Activated naive CD4-positive, alpha-beta T cell treated with anti-CD3 and anti-CD28 coated beads, Interleukin-2, amount 50 U/mL, for 24 hours (primary cell): Measurements from ENCODE around the gene TRAK1.

Source experiments
- H3K27ac Mint-ChIP-seq: one replicate; pipeline ENCODE4 v1.8.0; 2021; ENCODE audit warnings: mild to moderate bottlenecking, mixed read lengths
- H3K27me3 Mint-ChIP-seq: one replicate; pipeline ENCODE4 v1.8.0; 2021; ENCODE audit warnings: mixed read lengths
- H3K36me3 Mint-ChIP-seq: one replicate; pipeline ENCODE4 v1.8.0; 2021; ENCODE audit warnings: mixed read lengths
- H3K4me1 Mint-ChIP-seq: one replicate; pipeline ENCODE4 v1.8.0; 2021; ENCODE audit warnings: mixed read lengths
- H3K4me3 Mint-ChIP-seq: one replicate; pipeline ENCODE4 v1.8.0; 2021; ENCODE audit warnings: mild to moderate bottlenecking, mixed read lengths
- H3K9me3 Mint-ChIP-seq: one replicate; pipeline ENCODE4 v1.8.0; 2021; ENCODE audit warnings: mixed read lengths

The TRAK1 gene

GRCh38 chr3:42080453-42080872 lies 10.7 kb upstream of the TRAK1 start:
- H3K4me3 Mint-ChIP-seq: no peak overlapping the region
- H3K27ac Mint-ChIP-seq: peak overlapping the region; percentile 89
- H3K9me3 Mint-ChIP-seq: no peaks in the 10 kb centered on the region
- peaks cover 54% of the 10 kb centered on the region for H3K4me1 Mint-ChIP-seq
- H3K27me3 Mint-ChIP-seq: no peaks in the 10 kb centered on the region
- H3K36me3 Mint-ChIP-seq: peaks cover 4% of the 10 kb centered on the region

DNA sequence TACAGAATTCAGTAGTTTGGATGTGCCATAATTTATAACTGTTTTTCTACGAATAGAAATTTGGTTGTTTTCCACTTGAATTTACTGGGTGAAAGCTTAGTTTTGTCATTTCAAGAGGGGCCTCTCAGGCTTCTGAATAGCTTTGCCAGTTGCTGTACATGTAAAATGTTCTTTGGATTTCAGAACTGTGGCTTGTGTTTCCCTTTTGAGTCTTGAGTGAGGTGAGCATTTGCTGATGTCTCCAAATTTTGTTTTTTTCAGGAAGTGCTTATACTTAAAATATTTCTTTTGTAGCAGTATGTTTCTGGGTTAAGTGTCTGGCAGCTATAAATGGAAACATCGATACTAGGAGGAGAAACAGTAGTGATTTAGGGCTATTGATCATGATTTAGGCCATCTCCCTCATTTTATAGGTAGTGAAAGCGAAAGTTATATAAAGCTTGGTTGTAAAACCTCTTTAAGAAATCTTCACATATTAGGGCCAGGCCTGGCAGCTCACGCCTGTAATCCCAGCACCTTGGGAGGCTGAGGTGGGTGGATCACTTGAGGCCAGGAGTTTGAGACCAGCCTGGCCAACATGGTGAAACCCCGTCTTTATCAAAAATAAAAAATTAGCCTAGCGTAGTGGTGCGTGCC lies 9.2 kb upstream of the TRAK1 start:
- Mint-ChIP-seq H3K27ac (peak overlapping the region; percentile 65), H3K4me3 (peak overlapping the region; percentile 51), H3K9me3 (no peaks in the 10 kb centered on the region), H3K36me3 (peaks cover 4% of the 10 kb centered on the region), H3K27me3 (no peaks in the 10 kb centered on the region), H3K4me1 (peaks cover 60% of the 10 kb centered on the region)

DNA sequence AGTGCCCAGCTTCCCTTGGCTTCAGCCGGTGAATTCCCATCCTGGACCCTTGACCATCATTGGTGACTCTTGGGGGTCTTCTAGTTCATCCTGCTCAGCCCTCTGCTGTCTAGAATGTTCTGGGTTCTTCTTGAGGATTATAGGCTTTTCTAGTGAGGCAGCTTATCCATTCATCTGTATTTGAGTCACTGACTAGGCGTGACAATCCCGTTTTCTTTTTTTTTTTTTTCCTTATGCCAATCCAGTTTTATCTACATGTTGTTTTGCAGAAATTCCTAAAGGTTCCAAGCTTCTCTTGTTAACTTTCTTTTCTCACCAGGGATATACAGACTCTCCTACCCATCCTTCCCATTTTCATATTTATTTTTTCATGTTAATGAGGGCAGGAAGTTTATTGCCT lies 6.6 kb upstream of the TRAK1 start:
- no peak overlapping the region for H3K4me3 Mint-ChIP-seq
- H3K27ac Mint-ChIP-seq: no peak overlapping the region
- H3K4me1 Mint-ChIP-seq: peaks cover 62% of the 10 kb centered on the region
- no peaks in the 10 kb centered on the region for H3K27me3 Mint-ChIP-seq
- H3K9me3 Mint-ChIP-seq: no peaks in the 10 kb centered on the region
- peaks cover 8% of the 10 kb centered on the region for H3K36me3 Mint-ChIP-seq

DNA sequence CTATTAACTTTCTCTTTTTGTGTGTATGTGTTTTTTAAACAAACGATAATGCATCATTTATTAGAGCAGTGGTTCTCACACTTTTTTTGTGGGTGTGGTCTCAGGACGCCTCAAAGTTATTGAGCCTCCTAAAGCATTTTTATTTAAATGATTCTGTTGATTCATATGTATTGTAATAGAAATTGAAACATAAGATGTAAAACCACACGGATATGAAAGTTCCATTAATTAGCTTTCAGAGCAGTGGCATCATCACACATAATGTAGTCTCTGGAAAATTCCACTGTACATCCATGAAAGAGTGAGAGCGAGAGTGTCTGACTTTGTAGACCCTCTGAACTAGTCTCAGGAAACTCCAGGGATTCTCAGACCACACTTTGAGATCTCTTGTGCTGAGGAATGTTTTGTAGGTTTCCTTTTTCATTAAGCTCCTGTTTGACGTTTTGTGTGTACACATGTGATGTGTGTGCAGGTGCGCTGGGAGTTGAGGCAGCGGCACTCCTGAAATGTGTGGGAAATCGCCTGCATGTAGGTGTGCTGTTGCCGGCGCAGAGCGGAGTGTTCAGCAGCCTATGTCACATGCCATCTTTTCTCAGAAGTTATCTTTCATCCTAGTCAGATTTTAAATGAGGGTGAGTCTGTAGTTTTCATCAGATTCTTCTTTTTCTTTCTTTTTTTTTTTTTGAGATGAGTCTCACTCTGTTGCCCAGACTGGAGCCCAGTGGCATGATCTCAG lies 5.3 kb upstream of the TRAK1 start:
- H3K27ac Mint-ChIP-seq: peak overlapping the region; percentile 59
- no peaks in the 10 kb centered on the region for H3K9me3 Mint-ChIP-seq
- peaks cover 59% of the 10 kb centered on the region for H3K4me1 Mint-ChIP-seq
- H3K36me3 Mint-ChIP-seq: peaks cover 16% of the 10 kb centered on the region
- no peaks in the 10 kb centered on the region for H3K27me3 Mint-ChIP-seq
- H3K4me3 Mint-ChIP-seq: no peak overlapping the region

- H3K4me3 Mint-ChIP-seq: no peak overlapping the region
- peaks cover 58% of the 10 kb centered on the region for H3K4me1 Mint-ChIP-seq
- peak overlapping the region; percentile 12 for H3K27ac Mint-ChIP-seq
- no peaks in the 10 kb centered on the region for H3K9me3 Mint-ChIP-seq
- no peaks in the 10 kb centered on the region for H3K27me3 Mint-ChIP-seq
- H3K36me3 Mint-ChIP-seq: peaks cover 21% of the 10 kb centered on the region
Observed at GRCh38 chr3:42088803-42089530, 2.2 kb upstream of the TRAK1 start.

- Mint-ChIP-seq H3K4me1 (peaks cover 54% of the 10 kb centered on the region), H3K9me3 (no peaks in the 10 kb centered on the region), H3K27ac (peak overlapping the region; percentile 82), H3K4me3 (no peak overlapping the region), H3K27me3 (no peaks in the 10 kb centered on the region), H3K36me3 (peaks cover 21% of the 10 kb centered on the region)
Observed at GRCh38 chr3:42092006-42092405, 849 bp downstream of the TRAK1 start.

DNA sequence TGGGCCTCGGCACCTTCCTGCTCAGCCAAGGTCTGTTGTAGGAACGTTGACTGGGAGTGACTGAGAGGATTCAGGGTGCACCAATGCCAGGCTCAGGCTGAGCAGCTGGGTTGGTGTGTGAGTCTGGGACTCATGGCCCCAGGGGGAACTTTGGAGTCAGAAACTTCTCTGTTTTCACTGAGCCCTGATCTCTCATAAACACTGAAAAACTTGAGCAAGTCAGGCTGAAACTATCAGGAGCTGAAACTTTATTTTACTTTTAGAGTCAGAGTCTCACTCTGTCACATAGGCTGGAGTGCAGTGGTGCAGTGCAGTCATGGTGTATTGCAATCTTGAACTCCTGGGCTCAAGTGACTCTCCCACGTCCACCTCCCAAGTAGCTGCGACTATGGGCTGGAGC lies 3.0 kb downstream of the TRAK1 start:
- no peak overlapping the region for H3K4me3 Mint-ChIP-seq
- peaks cover 61% of the 10 kb centered on the region for H3K4me1 Mint-ChIP-seq
- H3K36me3 Mint-ChIP-seq: peaks cover 17% of the 10 kb centered on the region
- H3K27ac Mint-ChIP-seq: peak overlapping the region; percentile 61
- no peaks in the 10 kb centered on the region for H3K27me3 Mint-ChIP-seq
- H3K9me3 Mint-ChIP-seq: no peaks in the 10 kb centered on the region

DNA sequence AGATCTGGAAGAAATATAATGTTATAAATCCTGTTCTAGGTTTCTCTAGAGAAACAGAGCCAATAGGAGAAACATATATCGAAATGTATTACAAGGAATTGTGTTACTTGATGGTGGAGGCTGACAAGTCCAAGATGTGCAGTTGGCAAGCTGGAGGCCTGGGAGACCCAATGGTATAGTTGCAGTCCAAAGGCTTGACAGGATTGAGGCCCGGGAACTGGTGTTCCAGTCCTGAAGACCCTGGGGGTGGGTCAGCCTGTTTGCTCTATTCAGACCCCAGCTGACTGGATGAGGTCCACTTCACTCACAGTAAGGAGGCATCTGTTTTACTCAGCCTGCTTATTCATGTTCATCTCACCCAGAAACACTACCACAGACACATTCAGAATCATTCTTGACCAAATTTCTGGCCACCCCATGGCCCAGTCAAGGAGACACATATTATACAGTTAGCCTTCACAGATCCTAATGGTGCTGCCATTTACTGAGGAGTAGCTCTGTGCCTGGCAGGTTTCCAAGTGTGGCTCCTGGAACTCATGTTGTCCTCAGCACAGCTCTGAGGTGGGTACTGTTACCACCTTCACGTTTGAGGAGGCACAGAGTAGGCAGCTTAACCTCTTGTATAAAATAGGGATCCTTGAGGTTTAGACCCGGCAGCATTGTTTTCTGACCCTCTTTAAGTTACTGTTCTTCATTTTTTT lies 3.7 kb downstream of the TRAK1 start:
- H3K36me3 Mint-ChIP-seq: peaks cover 10% of the 10 kb centered on the region
- no peaks in the 10 kb centered on the region for H3K27me3 Mint-ChIP-seq
- H3K4me3 Mint-ChIP-seq: no peak overlapping the region
- H3K27ac Mint-ChIP-seq: no peak overlapping the region
- no peaks in the 10 kb centered on the region for H3K9me3 Mint-ChIP-seq
- peaks cover 57% of the 10 kb centered on the region for H3K4me1 Mint-ChIP-seq

DNA sequence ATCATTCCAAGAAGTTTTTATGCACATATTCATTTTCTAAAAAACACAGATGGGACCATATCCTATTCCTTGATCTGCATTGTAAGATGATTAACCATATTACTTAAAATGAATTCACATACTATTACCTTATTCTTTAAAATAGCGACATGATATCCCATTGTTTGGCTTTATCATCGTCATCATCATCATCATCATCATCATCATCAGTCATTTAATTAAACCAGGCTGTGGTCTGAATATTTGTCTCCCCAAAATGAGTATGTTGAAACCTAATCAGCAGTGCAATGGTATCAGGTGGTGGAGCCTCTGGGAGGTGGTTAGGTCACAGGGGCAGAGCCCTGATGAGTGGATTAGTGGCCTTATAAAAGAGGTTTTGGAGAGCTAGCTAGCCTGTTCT lies 4.4 kb downstream of the TRAK1 start:
- H3K4me3 Mint-ChIP-seq: no peak overlapping the region
- H3K27ac Mint-ChIP-seq: no peak overlapping the region
- no peaks in the 10 kb centered on the region for H3K27me3 Mint-ChIP-seq
- peaks cover 53% of the 10 kb centered on the region for H3K4me1 Mint-ChIP-seq
- H3K36me3 Mint-ChIP-seq: peaks cover 7% of the 10 kb centered on the region
- H3K9me3 Mint-ChIP-seq: no peaks in the 10 kb centered on the region

DNA sequence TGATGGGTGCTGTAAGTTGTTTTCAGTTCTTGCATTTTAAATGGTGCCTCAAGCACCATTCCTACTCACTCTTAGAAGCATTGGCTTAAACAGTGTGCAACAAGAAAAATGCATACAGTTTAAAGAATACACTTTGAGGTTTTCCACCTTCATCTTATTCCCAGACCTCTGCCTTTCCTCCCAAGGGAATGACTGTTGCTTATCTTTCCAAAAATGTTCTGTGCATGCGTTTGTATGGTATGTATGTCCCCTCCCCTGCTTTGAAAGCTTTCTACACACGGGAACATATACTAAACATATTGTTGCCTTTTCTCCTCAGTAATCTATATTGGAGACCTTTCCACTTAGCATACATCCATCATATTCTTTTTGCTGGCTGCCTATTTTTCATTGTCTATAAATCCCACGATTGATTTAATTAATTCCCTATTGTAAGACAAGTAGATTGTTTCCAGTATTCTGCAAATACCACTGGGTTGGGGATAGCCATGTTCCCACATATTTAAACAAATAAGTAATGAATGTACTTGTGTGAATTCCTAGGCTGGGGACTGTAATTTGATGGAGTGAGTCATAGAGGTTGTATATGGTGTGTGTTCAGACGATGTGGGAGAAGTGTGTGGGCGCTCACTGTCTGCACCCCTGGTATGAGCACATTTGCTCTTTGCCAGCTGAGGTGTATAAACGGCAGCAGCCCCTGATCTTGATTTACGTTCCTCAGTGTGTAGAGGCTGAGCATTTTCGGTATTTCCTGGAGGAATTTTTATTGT lies 5.8 kb downstream of the TRAK1 start:
- peaks cover 42% of the 10 kb centered on the region for H3K4me1 Mint-ChIP-seq
- H3K4me3 Mint-ChIP-seq: no peak overlapping the region
- no peaks in the 10 kb centered on the region for H3K27me3 Mint-ChIP-seq
- no peak overlapping the region for H3K27ac Mint-ChIP-seq
- no peaks in the 10 kb centered on the region for H3K9me3 Mint-ChIP-seq
- peaks cover 2% of the 10 kb centered on the region for H3K36me3 Mint-ChIP-seq

GRCh38 chr3:42097566-42097946 lies 6.4 kb downstream of the TRAK1 start:
- Mint-ChIP-seq H3K27ac (no peak overlapping the region), H3K36me3 (no peaks in the 10 kb centered on the region), H3K27me3 (no peaks in the 10 kb centered on the region), H3K4me1 (peaks cover 38% of the 10 kb centered on the region), H3K4me3 (peak overlapping the region; percentile 34), H3K9me3 (no peaks in the 10 kb centered on the region)

DNA sequence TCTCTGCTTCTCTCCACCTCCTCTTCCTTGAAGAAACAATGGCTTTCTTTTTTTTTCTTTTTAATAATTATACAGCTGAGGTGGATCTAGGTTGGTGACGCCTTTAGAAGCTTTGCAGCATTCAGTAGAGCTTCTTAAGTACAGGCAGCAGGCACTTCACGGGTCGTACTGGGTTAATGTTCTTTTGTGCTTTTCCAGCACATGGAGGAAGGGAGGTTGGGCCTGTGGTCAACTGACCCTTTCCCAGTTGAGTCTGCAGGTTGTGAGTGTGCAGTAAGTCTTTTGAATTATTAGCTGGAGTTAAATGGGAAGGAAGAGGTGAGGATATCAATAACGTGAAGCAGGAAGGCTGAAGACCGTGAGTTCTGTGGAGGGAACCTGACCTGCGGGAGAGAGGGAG lies 7.0 kb downstream of the TRAK1 start:
- H3K27ac Mint-ChIP-seq: peak overlapping the region; percentile 0
- no peaks in the 10 kb centered on the region for H3K36me3 Mint-ChIP-seq
- H3K4me3 Mint-ChIP-seq: no peak overlapping the region
- peaks cover 37% of the 10 kb centered on the region for H3K4me1 Mint-ChIP-seq
- H3K27me3 Mint-ChIP-seq: no peaks in the 10 kb centered on the region
- no peaks in the 10 kb centered on the region for H3K9me3 Mint-ChIP-seq

DNA sequence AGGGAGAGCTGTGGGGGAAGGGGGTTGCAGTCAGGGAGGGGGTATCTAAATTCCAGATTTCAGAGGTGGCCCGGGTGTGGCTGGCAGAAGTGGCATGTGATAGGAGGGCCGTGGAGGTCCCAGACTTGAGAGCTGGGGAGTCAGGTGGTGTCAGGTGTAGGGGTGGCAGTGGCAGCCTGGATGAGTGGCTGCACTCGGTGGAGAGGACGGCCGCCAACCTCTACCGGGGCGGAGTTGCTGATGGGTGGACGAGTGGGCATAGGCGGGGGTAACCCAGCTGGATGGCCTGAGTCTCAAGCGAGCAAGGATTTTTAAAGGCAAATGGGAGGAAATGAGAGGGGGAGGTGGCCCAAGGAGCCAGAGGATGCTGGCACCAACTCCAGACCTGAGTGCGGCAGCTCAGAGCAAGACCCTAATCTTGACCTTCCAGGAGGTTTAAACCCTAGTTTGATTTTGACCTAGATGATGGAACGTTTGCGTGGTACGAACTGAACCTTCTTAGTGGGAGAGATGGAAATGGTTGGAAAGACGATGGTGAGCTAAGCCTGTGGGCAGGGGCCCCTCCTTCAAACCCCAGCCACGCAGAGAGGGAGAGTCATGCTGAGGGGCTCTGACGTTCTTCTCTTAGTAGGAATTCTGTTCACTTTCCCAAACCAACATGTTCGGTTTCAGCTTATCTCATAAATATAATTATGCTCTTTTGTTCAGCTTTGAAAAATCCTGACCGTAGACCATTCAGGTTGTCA lies 8.0 kb downstream of the TRAK1 start:
- Mint-ChIP-seq H3K4me1 (peaks cover 30% of the 10 kb centered on the region), H3K27ac (no peak overlapping the region), H3K27me3 (no peaks in the 10 kb centered on the region), H3K9me3 (no peaks in the 10 kb centered on the region), H3K4me3 (no peak overlapping the region), H3K36me3 (no peaks in the 10 kb centered on the region)

DNA sequence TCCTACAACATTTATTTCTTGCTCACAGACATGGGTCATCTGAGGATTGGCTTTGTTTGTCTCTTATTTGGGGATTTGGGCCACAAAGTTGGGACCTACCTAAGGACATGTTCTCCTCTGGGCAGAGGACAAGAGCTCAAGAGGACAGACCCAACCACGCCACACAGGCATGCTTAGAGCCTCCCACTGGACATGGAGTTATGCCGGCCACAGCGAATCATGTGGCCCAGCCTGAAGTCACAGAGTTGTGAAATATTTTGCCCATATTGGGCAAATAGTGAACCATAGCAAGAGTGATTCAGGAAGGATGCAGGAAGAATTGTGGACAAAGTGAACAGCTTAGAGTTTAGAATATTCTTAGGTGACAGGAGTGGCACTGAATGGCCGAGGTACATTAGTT lies 9.9 kb downstream of the TRAK1 start:
- Mint-ChIP-seq H3K27ac (no peak overlapping the region), H3K4me1 (peaks cover 26% of the 10 kb centered on the region), H3K9me3 (no peaks in the 10 kb centered on the region), H3K27me3 (no peaks in the 10 kb centered on the region), H3K4me3 (no peak overlapping the region), H3K36me3 (peaks cover 6% of the 10 kb centered on the region)
